ENCODE results near the gene DOCK8.

DNA sequence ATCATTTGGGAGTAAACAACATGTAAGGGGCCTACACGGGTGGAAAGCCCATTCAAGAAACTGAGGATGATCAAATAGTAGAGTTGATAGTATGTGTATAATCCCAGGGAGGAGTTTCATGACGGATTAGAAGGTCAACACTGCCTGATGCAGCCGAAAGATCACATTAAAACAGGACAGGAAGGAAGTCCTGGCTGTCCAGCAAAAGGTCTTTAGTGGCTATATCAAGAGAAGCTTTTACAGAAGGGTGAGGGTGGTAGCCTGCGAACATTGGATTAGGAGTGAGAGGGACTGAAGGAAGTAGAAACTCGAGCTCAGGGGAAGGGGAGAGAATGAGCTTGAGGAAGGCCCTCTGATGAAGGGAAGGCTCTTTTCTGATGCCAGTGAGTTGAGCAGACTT is 36.0 kb downstream of the DOCK8 start:
- TF ChIP-seq, protein P1, sequence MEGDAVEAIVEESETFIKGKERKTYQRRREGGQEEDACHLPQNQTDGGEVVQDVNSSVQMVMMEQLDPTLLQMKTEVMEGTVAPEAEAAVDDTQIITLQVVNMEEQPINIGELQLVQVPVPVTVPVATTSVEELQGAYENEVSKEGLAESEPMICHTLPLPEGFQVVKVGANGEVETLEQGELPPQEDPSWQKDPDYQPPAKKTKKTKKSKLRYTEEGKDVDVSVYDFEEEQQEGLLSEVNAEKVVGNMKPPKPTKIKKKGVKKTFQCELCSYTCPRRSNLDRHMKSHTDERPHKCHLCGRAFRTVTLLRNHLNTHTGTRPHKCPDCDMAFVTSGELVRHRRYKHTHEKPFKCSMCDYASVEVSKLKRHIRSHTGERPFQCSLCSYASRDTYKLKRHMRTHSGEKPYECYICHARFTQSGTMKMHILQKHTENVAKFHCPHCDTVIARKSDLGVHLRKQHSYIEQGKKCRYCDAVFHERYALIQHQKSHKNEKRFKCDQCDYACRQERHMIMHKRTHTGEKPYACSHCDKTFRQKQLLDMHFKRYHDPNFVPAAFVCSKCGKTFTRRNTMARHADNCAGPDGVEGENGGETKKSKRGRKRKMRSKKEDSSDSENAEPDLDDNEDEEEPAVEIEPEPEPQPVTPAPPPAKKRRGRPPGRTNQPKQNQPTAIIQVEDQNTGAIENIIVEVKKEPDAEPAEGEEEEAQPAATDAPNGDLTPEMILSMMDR (IDR thresholded peaks at IDR 0.05; ENCODE audit: low read length): no peak
- no peak for TF ChIP-seq EZH2phosphoT487 (IDR thresholded peaks at IDR 0.05; ENCODE audit: low read length)
